Mucosa of rectum (tissue), 2 donors: Measurements from ENCODE around the gene ZDHHC12.

Experiments
- H3K27ac ChIP-seq, 2 donors: one replicate each; pipeline ENCODE4 v1.7.0; 2013; ENCODE audit warnings: inconsistent platforms in 2 of 2, low read depth in 2 of 2, low read length in 2 of 2
- H3K27me3 ChIP-seq, 2 donors: one replicate each; pipeline ENCODE4 v1.7.0; 2013; ENCODE audit warnings: low read length in 2 of 2; ENCODE audit not compliant: control insufficient read depth in 2 of 2, insufficient read depth in 2 of 2
- H3K36me3 ChIP-seq, 2 donors: one replicate each; pipeline ENCODE4 v1.7.0; 2013; ENCODE audit warnings: low read length in 2 of 2; ENCODE audit not compliant: control insufficient read depth in 2 of 2, insufficient read depth in 2 of 2
- H3K4me1 ChIP-seq, 2 donors: one replicate each; pipeline ENCODE4 v1.7.0; 2013; ENCODE audit warnings: low read length in 2 of 2, mild to moderate bottlenecking in 1 of 2; ENCODE audit not compliant: control insufficient read depth in 2 of 2, insufficient read depth in 2 of 2
- H3K4me3 ChIP-seq, 2 donors: one replicate each; pipeline ENCODE4 v1.7.0; 2013; ENCODE audit warnings: low read length in 2 of 2
- H3K9ac ChIP-seq, 2 donors: one replicate each; pipeline ENCODE4 v1.7.0; 2013; ENCODE audit warnings: low read length in 2 of 2, low read depth in 1 of 2, mild to moderate bottlenecking in 1 of 2
- H3K9me3 ChIP-seq, 2 donors: one replicate each; pipeline ENCODE4 v1.7.0; 2013; ENCODE audit warnings: low read length in 2 of 2; ENCODE audit not compliant: control insufficient read depth in 2 of 2
- donor health status: healthy.
- donor health status: Normal muscosa, but diverticular disease.

The ZDHHC12 gene

DNA sequence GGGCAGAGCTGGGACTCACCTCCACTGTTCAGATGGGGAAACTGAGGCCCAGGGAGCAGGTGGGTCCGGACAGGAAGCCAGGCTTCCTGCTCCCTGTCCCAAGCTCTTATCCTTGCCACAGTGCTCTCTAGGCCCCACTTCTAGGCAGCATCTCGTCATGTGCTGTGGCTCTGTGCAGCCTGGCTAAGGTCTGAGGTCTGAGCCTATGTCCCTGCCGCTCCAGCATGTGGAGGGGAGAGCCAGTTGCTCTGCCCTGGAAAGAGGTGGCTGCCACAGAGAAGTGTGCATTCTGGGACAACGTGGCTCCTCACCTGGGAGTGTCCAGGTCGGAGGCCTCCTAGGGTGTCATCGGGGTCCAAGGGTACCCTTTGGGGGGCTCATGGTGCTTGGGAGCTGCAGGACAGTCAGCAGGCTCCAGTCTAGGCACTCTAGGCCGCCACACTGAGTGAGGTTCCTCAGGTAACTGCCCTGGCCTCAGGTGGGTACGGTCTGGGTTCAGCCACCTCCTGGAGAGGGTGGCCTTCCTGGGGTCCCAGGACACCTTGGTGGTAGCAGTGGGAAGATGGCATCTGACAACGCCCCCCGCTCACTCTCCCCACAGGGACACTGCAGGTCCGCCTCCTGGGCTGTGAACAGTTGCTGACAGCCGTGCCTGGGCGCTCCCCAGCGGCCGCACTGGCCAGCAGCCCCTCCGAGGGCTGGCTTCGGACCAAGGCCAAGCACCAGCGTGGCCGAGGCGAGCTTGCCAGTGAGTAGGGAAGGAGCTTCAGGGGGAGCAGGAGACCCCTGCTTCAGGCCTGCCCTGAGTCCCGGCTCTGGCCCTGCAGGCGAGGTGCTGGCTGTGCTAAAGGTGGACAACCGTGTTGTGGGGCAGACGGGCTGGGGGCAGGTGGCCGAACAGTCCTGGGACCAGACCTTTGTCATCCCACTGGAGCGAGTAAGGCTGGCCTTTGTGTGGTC is 11.2 kb downstream of the ZDHHC12 start:
- H3K9ac ChIP-seq: no peak overlapping the region
- no peak overlapping the region for H3K4me3 ChIP-seq
- no peaks in the 10 kb centered on the region for H3K36me3 ChIP-seq
- H3K27ac ChIP-seq: no peak overlapping the region
- no peaks in the 10 kb centered on the region for H3K9me3 ChIP-seq
- H3K27me3 ChIP-seq: no peaks in the 10 kb centered on the region
- no peaks in the 10 kb centered on the region for H3K4me1 ChIP-seq

GRCh38 chr9:128707446-128707845 is 16.5 kb downstream of the ZDHHC12 start:
- Histone ChIP-seq H3K9ac (no peak overlapping the region), H3K27me3 (no peaks in the 10 kb centered on the region), H3K4me1 (peaks cover 0 to 6% of the 10 kb centered on the region in 2 donors), H3K4me3 (no peak overlapping the region), H3K36me3 (no peaks in the 10 kb centered on the region), H3K9me3 (no peaks in the 10 kb centered on the region), H3K27ac (no peak overlapping the region)

DNA sequence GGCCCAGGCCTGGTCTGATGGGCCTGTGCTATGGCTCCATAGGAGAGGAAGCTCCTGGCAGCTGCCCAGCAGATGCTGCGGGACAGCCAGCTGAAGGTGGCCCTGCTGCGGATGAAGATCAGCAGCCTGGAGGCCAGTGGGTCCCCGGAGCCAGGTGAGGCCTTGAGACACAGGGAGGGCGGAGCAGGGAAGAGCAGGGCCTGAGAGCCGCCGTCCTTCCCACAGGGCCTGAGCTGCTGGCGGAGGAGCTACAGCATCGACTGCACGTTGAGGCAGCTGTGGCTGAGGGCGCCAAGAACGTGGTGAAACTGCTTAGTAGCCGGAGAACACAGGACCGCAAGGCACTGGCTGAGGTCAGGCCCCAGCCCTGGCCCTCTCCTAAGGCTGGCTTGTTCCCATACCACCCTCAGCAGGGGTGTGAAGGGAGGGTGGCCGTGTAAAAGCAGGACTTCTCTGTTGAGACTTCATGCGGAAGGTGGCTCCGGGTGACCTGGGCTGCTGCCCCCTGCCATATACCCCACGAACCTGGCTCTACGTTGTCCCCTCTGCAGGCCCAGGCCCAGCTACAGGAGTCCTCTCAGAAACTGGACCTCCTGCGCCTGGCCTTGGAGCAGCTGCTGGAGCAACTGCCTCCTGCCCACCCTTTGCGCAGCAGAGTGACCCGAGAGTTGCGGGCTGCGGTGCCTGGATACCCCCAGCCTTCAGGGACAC is 17.1 kb downstream of the ZDHHC12 start:
- Histone ChIP-seq H3K4me3 (no peak overlapping the region), H3K27me3 (no peaks in the 10 kb centered on the region), H3K9ac (no peak overlapping the region), H3K9me3 (no peaks in the 10 kb centered on the region), H3K36me3 (no peaks in the 10 kb centered on the region), H3K27ac (no peak overlapping the region), H3K4me1 (peaks cover 0 to 6% of the 10 kb centered on the region in 2 donors)

DNA sequence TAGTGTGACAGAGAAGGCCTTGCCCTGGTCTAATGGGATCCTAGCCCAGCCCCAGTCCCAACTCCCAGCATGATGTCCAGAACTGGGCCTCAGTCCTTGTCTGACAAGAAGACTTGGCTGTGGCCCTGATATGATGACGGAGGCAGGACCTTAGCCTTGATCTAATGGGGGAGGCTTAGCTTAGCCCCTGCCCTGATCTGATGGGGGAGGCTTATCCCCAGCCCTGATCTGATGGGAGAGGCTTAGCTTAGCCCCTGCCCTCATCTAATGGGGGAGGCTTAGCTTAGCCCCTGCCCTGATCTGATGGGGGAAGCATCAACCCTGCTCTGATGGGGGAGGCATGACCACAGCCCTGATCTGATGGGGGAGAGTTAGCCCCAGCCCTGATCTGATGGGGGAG is 17.9 kb downstream of the ZDHHC12 start:
- no peak overlapping the region for H3K27ac ChIP-seq
- no peaks in the 10 kb centered on the region for H3K36me3 ChIP-seq
- no peaks in the 10 kb centered on the region for H3K27me3 ChIP-seq
- H3K9me3 ChIP-seq: no peaks in the 10 kb centered on the region
- H3K9ac ChIP-seq: no peak overlapping the region
- H3K4me3 ChIP-seq: no peak overlapping the region
- H3K4me1 ChIP-seq: peaks cover 0 to 6% of the 10 kb centered on the region in 2 donors

DNA sequence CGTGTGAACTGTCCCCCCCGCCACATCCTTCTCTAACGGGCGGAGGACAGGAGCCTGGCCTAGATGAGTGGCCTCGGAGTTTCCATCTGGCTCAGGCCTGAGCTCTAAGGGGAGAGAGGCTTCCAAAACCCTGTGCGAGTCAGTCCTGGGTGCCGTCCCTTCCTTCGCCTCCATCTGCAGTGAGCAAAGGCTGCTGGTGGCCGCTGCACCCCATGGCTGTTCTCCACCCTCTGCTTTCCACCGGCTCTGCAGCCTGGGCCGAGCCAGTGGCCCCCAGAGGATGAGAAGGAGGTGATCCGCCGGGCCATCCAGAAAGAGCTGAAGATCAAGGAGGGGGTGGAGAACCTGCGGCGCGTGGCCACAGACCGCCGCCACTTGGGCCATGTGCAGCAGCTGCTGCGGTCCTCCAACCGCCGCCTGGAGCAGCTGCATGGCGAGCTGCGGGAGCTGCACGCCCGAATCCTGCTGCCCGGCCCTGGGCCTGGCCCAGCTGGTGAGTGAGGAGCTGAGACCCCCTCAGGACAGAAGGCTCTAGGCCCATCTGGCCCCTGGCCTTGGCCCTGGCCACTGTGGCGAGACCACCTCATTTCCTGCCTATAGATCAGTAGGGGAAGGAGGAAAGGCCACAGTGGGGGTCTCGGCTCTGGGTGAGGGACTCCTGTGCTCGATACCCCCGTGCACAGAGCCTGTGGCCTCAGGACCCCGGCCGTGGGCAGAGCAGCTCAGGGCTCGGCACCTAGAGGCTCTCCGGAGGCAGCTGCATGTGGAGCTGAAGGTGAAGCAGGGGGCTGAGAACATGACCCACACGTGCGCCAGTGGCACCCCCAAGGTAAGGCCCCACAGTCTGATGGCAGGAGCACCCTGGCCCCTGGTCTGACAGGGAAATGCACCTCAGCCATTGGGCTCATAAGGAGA is 18.6 kb downstream of the ZDHHC12 start:
- no peaks in the 10 kb centered on the region for H3K27me3 ChIP-seq
- no peak overlapping the region for H3K27ac ChIP-seq
- H3K9me3 ChIP-seq: no peaks in the 10 kb centered on the region
- no peak overlapping the region for H3K9ac ChIP-seq
- H3K4me3 ChIP-seq: no peak overlapping the region
- H3K4me1 ChIP-seq: peaks cover 0 to 6% of the 10 kb centered on the region in 2 donors
- H3K36me3 ChIP-seq: no peaks in the 10 kb centered on the region

- Histone ChIP-seq H3K4me1 (peaks cover 0 to 6% of the 10 kb centered on the region in 2 donors), H3K27ac (peak overlapping the region in 1 of 2 donors; percentile 29), H3K9ac (no peak overlapping the region), H3K4me3 (no peak overlapping the region), H3K27me3 (no peaks in the 10 kb centered on the region), H3K36me3 (no peaks in the 10 kb centered on the region), H3K9me3 (no peaks in the 10 kb centered on the region)
These were observed 19.6 kb downstream of the ZDHHC12 start for GRCh38 chr9:128704356-128704670.

DNA sequence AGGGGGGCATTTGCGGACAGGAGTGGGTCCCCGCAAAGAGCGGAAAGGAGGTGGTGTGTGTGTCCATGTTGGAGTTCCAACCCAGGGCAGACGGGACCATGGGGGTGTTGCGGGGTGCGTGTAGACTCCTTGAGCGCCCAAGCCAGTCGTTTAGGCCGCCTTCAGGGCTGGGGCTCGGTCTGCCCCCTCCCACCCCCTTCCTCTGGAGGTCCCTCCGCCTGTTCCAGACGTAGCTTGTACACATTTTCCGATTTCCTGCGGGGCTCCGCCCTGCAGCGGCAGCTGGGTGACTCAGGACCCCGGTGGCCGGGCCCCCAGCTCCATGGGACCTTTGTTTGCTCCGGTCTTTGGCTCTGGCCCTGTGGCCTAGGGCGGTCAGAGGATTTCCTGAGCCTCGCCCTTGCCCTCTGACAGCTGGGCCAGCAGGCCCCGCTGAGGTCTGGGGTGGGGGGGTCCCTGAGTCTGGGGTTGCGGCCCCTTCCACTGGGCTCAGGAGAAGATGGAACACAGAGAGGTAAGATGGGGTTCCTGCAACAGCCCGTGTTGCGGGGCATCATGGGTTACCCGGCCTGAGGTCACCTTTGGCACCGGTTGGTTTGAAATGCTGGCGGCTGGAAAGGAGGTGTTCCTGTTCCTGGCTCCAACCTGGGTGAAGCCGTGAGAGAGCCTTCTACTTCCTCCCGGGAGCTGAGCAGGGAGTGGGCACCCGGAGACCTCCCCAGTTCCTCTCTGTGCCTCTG is 20.1 kb downstream of the ZDHHC12 start:
- Histone ChIP-seq H3K27me3 (no peaks in the 10 kb centered on the region), H3K36me3 (no peaks in the 10 kb centered on the region), H3K27ac (peak overlapping the region; percentile 9 to 29), H3K4me1 (peaks cover 0 to 6% of the 10 kb centered on the region in 2 donors), H3K4me3 (peak overlapping the region in 1 of 2 donors; percentile 62), H3K9ac (no peak overlapping the region), H3K9me3 (no peaks in the 10 kb centered on the region)

DNA sequence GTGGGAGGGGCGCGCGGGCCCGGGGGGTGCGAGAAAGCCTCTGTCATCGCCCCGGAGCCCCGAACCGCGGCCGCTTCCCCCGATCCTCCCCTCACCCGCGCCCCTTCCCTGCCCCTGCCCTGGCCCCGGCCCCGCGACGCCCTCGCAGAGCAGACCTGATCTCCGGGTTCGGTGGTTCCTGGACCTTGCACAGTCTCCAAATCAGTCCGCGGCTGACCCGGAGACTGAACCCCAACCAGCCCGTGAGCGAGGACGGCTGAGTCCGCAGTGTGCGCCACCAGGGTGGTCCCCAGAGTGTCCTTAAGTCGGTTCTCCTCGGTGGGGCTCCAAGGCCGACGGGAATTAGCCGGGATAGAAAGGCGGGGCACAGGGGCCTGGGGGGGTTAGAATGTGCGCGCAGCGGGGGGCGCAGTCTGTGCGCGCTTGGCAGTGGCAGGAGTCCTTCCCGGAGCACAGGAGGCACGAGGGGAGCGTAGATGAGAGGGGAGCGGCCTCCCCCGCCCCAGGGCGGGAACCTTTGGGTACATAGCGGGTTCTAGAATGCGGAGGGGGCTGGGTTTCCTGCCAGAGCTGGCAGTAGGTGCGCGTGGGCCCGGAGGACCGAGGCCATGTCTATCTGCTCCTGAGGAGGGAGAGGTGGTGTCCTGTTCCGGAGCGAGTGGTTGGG is 20.8 kb downstream of the ZDHHC12 start:
- H3K27me3 ChIP-seq: no peaks in the 10 kb centered on the region
- H3K9me3 ChIP-seq: no peaks in the 10 kb centered on the region
- peak overlapping the region; percentile 61 to 62 for H3K4me3 ChIP-seq
- peak overlapping the region in 1 of 2 donors; percentile 66 for H3K9ac ChIP-seq
- peaks cover 0 to 6% of the 10 kb centered on the region in 2 donors for H3K4me1 ChIP-seq
- H3K36me3 ChIP-seq: no peaks in the 10 kb centered on the region
- peak overlapping the region; percentile 9 to 61 for H3K27ac ChIP-seq

DNA sequence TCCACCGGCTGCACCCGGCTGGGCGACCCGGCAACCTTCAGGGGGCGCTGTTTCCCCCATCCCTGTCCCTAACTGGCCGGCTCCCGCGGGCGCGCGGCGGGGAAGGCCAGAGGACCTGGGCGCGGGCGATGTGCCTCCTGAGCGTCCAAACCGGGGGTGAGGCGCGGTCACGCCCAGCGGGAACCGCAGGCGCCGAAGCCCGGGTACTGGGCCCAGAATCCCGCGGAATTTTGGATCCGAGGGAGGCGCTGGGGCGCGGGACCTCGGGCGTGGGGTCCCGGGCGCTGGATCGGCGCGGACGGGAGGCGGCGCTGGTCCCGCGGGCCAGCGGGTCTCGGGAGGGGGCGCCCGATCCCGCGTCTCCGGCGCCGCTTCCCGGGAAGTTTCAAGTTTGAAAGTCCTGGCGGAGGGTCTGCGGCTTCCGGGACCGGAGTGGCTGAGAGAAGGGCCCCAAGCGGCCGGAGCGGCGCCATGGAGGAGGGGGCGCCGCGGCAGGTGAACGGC is 21.4 kb downstream of the ZDHHC12 start, which contains the start of gene PKN3:
Gene PKN3, plus strand, starts transcription at position 59 of the 504 bp plus-strand sequence. Its CDS starts 413 bp downstream, at position 472.
- Histone ChIP-seq H3K4me3 (peak within 1 kb of the TSS; percentile 61 to 62), H3K27ac (peak within 1 kb of the TSS; percentile 9 to 61), H3K27me3 (no peaks in the 10 kb centered on the region), H3K36me3 (no peaks in the 10 kb centered on the region), H3K4me1 (peaks cover 0 to 6% of the 10 kb centered on the region in 2 donors), H3K9me3 (no peaks in the 10 kb centered on the region), H3K9ac (peak within 1 kb of the TSS in 1 of 2 donors; percentile 66)
